Lower leg skin (tissue), 4 donors: ENCODE data around the gene SP100. TPM values are rescaled to one million over a fixed set of nuclear protein-coding genes. Genes with fewer than 3 reads are reported as not detected.

Experiments
- DNase-seq, 2 donors: peaks; one replicate each; pipeline ENCODE4 v3.0.0-alpha.2; 2019; ENCODE audit warnings: low spot score in 2 of 2
- H3K4me3 ChIP-seq: fragments of 200-600 bp; sonication (generic); 2 replicates; pipeline ENCODE4 v1.5.1; 2017; ENCODE audit warnings: mild to moderate bottlenecking, low read depth; ENCODE audit not compliant: poor library complexity, severe bottlenecking
- POLR2A ChIP-seq, 2 donors: fragments of 450-650 bp; IDR thresholded peaks; one replicate each; pipeline ENCODE4 v1.6.1; 2016 to 2017; ENCODE audit warnings: antibody characterized with exemption in 2 of 2, mild to moderate bottlenecking in 1 of 2, moderate library complexity in 1 of 2
- WGBS, 2 donors: methylation state at CpG; one replicate each; pipeline ENCODE4 v1.1.5; 2018; 5-methylcytosine and 5-hydroxymethylcytosine counted together
- intact Hi-C: fragments of 100-400 bp; cut with DNase I; formaldehyde crosslinking; loops from one replicate; pipeline ENCODE4 v1.15.0; 2023; ENCODE audit warnings: low total_unique reads
- total RNA-seq, 4 donors: library from RNA; depleted of rRNA; stranded (reverse); fragments of >200 nt; gene quantifications; one replicate each; pipeline ENCODE4 v1.1.0, GENCODE V29; 2016
- TF ChIP-seq, protein P1 (sequence below), 3 donors: fragments of 450-650 bp; IDR thresholded peaks; one replicate each; pipeline ENCODE4 v1.5.1; 2016; ENCODE audit warnings: antibody characterized with exemption in 3 of 3, mild to moderate bottlenecking in 3 of 3, moderate library complexity in 2 of 3

The SP100 gene
- total RNA-seq, 4 donors from 2014 or later: 48.1 to 74.6 (median 58.1) TPM

DNA sequence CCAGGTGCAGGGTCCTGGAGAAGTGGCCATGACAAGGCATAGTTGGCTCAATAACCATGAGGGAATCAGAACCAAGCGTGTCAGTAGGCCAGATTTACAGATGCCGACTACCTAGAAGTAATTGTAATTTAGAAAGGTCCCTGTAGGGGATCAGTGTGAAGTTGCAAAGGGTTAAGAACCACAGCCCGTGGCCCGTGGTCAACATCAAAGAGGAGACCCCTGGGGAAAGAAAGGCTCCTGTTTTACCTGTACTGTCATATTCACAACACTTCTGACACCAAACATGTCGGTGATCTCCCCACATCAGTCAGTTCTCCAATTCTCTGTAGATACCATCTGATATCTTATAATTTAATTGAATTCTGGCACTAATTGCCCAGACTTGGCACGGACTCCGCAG lies 31.0 kb downstream of the SP100 start:
- no peak overlapping the region for H3K4me3 ChIP-seq
- 82% methylated on average over 7 of the region's 7 CpGs for WGBS, 2 donors
- TF ChIP-seq, protein P1, sequence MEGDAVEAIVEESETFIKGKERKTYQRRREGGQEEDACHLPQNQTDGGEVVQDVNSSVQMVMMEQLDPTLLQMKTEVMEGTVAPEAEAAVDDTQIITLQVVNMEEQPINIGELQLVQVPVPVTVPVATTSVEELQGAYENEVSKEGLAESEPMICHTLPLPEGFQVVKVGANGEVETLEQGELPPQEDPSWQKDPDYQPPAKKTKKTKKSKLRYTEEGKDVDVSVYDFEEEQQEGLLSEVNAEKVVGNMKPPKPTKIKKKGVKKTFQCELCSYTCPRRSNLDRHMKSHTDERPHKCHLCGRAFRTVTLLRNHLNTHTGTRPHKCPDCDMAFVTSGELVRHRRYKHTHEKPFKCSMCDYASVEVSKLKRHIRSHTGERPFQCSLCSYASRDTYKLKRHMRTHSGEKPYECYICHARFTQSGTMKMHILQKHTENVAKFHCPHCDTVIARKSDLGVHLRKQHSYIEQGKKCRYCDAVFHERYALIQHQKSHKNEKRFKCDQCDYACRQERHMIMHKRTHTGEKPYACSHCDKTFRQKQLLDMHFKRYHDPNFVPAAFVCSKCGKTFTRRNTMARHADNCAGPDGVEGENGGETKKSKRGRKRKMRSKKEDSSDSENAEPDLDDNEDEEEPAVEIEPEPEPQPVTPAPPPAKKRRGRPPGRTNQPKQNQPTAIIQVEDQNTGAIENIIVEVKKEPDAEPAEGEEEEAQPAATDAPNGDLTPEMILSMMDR (IDR thresholded peaks at IDR 0.05): no peak
- no peak for TF ChIP-seq POLR2A (IDR thresholded peaks at IDR 0.05)
- DNase-seq: no peak
- intact Hi-C loops: no loop called here

DNA sequence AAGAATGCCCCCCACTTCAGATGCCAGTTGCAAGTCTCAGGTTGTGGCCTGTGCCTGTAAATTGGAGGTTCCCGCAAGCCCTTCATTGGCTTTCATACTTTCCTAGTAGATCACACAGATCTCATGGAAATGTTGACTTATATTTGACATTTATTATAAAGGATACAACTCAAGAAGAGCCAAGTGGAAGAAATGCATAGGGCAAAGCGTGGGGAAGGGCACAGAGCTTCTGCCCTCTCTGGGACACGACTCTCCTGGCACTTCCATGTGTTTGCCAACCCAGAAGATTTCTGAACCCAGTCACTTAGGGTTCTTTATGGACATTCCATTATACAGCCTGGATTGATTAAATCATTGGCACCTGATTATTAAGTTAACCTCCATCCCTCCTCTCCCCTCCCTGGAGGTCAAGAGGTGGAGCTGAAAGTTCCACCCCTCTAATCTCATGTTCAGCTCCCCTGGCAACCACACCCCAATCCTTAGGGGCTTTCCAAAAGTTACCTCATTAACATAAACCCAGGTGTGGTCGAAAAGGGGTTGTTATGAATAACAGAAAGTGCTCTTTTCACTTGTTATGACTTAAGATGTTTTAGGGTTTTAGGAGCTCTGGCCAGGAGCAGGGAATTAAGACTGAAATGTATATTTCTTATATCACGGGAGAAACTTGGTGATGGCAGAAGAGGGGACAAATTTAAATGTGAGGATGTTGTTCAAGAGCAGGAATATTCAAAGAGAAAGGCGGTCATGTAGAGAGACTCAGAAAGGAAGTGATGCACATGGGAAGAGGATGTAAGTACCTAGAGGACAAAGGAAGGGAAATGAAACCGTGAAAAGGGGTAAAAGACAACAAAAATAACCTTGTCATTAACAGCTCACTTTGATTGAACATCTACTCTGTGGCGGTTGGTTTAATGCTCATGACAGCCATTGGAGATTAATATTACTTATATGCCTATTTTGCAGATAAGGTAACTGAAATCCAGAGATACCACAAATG lies 31.8 kb downstream of the SP100 start:
- 76 to 81% methylated on average over 8 of the region's 8 CpGs for WGBS, 2 donors
- TF ChIP-seq, protein P1 (IDR thresholded peaks at IDR 0.05): no peak
- no peak for TF ChIP-seq POLR2A (IDR thresholded peaks at IDR 0.05)
- intact Hi-C loops: no loop called here
- no peak overlapping the region for H3K4me3 ChIP-seq
- DNase-seq: no peak

DNA sequence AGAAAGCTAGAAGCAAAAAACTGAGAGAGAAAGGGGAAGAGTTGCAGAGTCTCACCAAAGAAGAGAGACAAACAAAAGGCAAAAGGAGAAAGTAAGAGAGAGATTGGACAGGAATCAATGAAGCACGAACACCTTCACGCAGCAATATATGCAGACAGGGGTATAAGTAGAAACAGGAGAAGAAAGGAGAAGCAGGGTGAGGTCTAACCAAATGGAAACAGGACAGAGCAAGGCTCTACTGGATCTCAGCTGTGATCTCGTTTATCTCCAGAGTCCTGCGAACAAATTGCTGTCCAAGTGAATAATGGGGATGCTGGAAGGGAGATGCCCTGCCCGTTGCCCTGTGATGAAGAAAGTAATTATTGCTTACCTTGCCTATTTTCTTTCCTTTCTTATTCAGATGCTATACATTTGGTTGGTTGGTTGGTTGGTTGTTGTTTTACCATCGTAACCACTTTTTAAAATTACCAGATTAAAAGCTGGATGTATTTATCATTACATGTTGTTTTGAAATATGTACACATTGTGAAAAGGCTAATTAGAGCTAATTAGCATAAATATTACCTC lies 34.0 kb downstream of the SP100 start:
- no peak for DNase-seq
- intact Hi-C loops: no loop called here

DNA sequence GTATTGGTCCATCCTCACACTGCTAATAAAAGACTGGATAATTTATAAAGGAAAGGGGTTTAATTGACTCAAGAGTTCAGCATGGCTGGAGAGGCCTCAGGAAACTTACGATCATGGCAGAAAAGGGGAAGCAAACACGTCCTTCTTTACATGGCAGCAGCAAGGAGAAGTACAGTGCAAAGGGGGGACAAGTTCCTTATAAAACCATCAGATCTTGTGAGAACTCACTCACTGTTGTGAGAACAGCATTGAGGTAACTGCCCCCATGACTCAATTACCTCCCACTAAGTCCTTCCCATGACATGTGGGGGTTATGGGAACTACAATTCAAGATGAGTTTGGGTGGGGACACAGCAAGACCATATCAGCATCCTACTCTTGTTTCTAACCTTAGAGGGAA lies 37.0 kb downstream of the SP100 start:
- 82 to 86% methylated on average over 2 of the region's 2 CpGs for WGBS, 2 donors
- DNase-seq: no peak
- intact Hi-C loops: no loop called here
- no peak overlapping the region for H3K4me3 ChIP-seq
- no peak for TF ChIP-seq POLR2A (IDR thresholded peaks at IDR 0.05)
- TF ChIP-seq, protein P1 (IDR thresholded peaks at IDR 0.05): no peak

More for the DNA sequence above, 34.0 kb downstream of the SP100 start:
- no peak overlapping the region for H3K4me3 ChIP-seq
- no peak for TF ChIP-seq POLR2A (IDR thresholded peaks at IDR 0.05)
- WGBS, 2 donors: 90 to 94% methylated on average over 6 of the region's 6 CpGs

DNA sequence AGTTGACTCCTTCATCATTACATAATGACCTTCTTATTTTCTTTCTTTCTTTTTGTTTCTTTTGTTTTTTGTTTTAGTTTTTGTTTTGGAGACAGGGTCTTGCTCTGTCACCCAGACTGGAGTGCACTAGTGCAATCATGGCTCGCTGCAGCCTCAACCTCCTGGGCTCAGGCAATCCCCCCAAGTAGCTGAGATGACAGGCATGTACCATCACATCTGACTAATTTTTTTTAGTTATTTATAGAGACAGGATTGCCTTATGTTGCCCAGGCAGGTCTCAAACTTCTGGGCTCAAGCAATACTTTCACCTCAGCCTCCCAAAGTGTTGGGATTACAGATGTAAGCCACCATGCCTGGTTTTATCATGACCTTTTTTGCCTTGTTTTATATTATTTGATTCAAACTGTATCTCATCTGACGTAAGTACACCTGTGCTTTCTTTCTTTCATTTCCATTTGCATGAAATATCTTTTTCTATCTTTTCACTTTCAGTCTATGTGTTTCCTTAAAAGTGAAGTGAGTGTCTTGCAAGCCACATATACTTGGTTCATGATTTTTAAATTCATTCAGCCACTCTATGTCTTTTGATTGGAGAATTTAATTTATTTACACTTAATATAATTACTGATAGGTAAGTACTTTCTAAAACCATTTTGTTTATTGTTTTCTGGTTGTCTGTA lies 39.1 kb downstream of the SP100 start:
- TF ChIP-seq, protein P1 (IDR thresholded peaks at IDR 0.05): no peak
- no peak for TF ChIP-seq POLR2A (IDR thresholded peaks at IDR 0.05)
- 94 to 97% methylated on average over 2 of the region's 2 CpGs for WGBS, 2 donors
- intact Hi-C loops: no loop called here
- no peak for DNase-seq
- no peak overlapping the region for H3K4me3 ChIP-seq
